ENCODE measurements around the gene SCMH1.

SCMH1 gene

GRCh38 chr1:41021526-41022308, 220.4 kb downstream of the SCMH1 start, which contains the start of gene SLFNL1:
SLFNL1 (minus strand) TSS chr1:41021725; CDS start chr1:41020660, 1,065 bp downstream.
- DNase-seq: no peak

- DNase-seq: no peak
These were observed 221.5 kb downstream of the SCMH1 start for GRCh38 chr1:41020654-41021053.

GRCh38 chr1:41020109-41020576, 222.0 kb downstream of the SCMH1 start:
- DNase-seq: no peak

GRCh38 chr1:41019353-41019745, 222.8 kb downstream of the SCMH1 start:
- no peak for DNase-seq

GRCh38 chr1:41018018-41018410, 224.1 kb downstream of the SCMH1 start:
- no peak for DNase-seq

GRCh38 chr1:41017141-41018017, 224.7 kb downstream of the SCMH1 start:
- DNase-seq: no peak

- DNase-seq: no peak
These were observed 226.1 kb downstream of the SCMH1 start for GRCh38 chr1:41015897-41016470.

- no peak for DNase-seq
These were observed 226.7 kb downstream of the SCMH1 start for GRCh38 chr1:41015281-41015896.

- DNase-seq: no peak
These were observed 227.2 kb downstream of the SCMH1 start for GRCh38 chr1:41014871-41015270.

GRCh38 chr1:41013796-41014195, 228.3 kb downstream of the SCMH1 start:
- DNase-seq: no peak

GRCh38 chr1:41013024-41013423, 229.1 kb downstream of the SCMH1 start:
- no peak for DNase-seq

- no peak for DNase-seq
These were observed 231.8 kb downstream of the SCMH1 start for GRCh38 chr1:41010345-41010744.

- DNase-seq: no peak
These were observed 232.6 kb downstream of the SCMH1 start for GRCh38 chr1:41009466-41009865.

- DNase-seq: no peak
These were observed 234.9 kb downstream of the SCMH1 start for GRCh38 chr1:41006942-41007865.

- DNase-seq: no peak
These were observed 236.2 kb downstream of the SCMH1 start for GRCh38 chr1:41005876-41006275.

- no peak for DNase-seq
These were observed 238.4 kb downstream of the SCMH1 start for GRCh38 chr1:41003640-41004220.

GRCh38 chr1:41003127-41003639, 238.9 kb downstream of the SCMH1 start:
- DNase-seq: no peak

GRCh38 chr1:40998668-40999067, 243.4 kb downstream of the SCMH1 start:
- no peak for DNase-seq

GRCh38 chr1:40997096-40997495, 245.0 kb downstream of the SCMH1 start:
- no peak for DNase-seq

- DNase-seq: no peak
These were observed 253.0 kb downstream of the SCMH1 start for GRCh38 chr1:40989066-40989465.

GRCh38 chr1:40988280-40988679, 253.8 kb downstream of the SCMH1 start:
- no peak for DNase-seq
